ENCODE measurements around the gene C4BPB.

GRCh38 chr1:207049054-207049453 is 39.6 kb upstream of the C4BPB start:
- TF ChIP-seq CTCF (IDR thresholded peaks at IDR 0.05) = no peak
- TF ChIP-seq EP300 (IDR thresholded peaks at IDR 0.05) = no peak

All from tibial nerve (tissue), 4 donors.